ENCODE data around the gene CBX4.

Gene CBX4

GRCh38 chr17:79797492-79798298 is 41.5 kb downstream of the CBX4 start:
- Histone ChIP-seq H3K27me3 (ENCODE audit: insufficient read depth, low read length) (peaks cover 44% of the 10 kb centered on the region), H3K4me3 (ENCODE audit: low read length) (peak overlapping the region; percentile 45), H3K4me1 (ENCODE audit: insufficient read depth, low read length) (peaks cover 67% of the 10 kb centered on the region), H3K36me3 (ENCODE audit: insufficient read depth, low read length) (peaks cover 17% of the 10 kb centered on the region), H2AFZ (ENCODE audit: low read depth, low read length) (no peak overlapping the region), H3K9me3 (ENCODE audit: low read length) (no peaks in the 10 kb centered on the region)

DNA sequence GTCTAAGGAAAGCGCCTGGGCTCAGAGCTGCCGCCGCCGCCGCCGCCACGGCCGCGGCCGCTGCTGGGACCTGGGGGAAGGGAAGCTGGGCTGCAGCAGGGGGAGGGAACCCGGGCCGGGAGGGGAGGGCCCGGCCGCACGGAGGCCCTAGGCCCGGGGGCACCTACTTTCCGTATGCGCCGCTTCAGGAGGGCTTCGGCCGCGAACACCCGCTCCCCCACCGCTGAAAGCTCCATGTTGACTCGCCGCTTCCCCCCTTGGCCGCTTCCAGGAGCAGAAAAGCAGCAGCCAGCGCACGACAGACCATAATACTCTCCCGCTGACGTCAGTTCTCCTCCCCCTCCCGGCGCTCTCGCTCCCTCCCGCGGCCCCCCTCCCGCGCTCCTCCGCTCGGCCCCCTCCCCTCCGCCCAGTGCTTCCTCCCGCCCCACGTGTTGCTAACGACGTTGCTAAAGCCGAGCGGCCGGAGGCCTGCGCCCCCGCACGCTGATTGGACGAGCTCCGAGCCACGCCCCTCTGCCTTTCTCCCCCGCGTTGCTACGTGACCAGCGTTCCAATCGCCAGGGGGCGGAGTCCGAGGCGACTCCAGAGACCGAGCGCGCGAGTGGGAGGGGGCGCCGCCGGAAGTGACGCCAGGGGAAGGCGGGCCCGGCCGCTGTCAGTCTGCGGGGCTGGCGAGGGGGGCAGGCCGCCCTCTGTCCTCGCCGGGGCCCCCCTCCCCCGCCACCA is 42.3 kb downstream of the CBX4 start, which contains the start of gene CBX8:
TSS of gene CBX8 (minus strand) at position 315 of the 729 bp plus-strand sequence. CDS start at position 236, 79 bp downstream.
- Histone ChIP-seq H2AFZ (ENCODE audit: low read depth, low read length) (no peak within 1 kb of the TSS), H3K36me3 (ENCODE audit: insufficient read depth, low read length) (peaks cover 17% of the 10 kb centered on the region), H3K4me1 (ENCODE audit: insufficient read depth, low read length) (peaks cover 75% of the 10 kb centered on the region), H3K27me3 (ENCODE audit: insufficient read depth, low read length) (peaks cover 39% of the 10 kb centered on the region), H3K9me3 (ENCODE audit: low read length) (no peaks in the 10 kb centered on the region), H3K4me3 (ENCODE audit: low read length) (peak within 1 kb of the TSS; percentile 57)

- Histone ChIP-seq H3K9me3 (ENCODE audit: low read length) (no peaks in the 10 kb centered on the region), H3K4me3 (ENCODE audit: low read length) (peak overlapping the region; percentile 57), H3K27me3 (ENCODE audit: insufficient read depth, low read length) (peaks cover 39% of the 10 kb centered on the region), H3K36me3 (ENCODE audit: insufficient read depth, low read length) (peaks cover 17% of the 10 kb centered on the region), H2AFZ (ENCODE audit: low read depth, low read length) (no peak overlapping the region), H3K4me1 (ENCODE audit: insufficient read depth, low read length) (peaks cover 80% of the 10 kb centered on the region)
Measured at GRCh38 chr17:79796444-79796762, 42.8 kb downstream of the CBX4 start.

- Histone ChIP-seq H3K9me3 (ENCODE audit: low read length) (peaks cover 1% of the 10 kb centered on the region), H3K4me3 (ENCODE audit: low read length) (peak overlapping the region; percentile 57), H2AFZ (ENCODE audit: low read depth, low read length) (no peak overlapping the region), H3K4me1 (ENCODE audit: insufficient read depth, low read length) (peaks cover 79% of the 10 kb centered on the region), H3K36me3 (ENCODE audit: insufficient read depth, low read length) (peaks cover 17% of the 10 kb centered on the region), H3K27me3 (ENCODE audit: insufficient read depth, low read length) (peaks cover 39% of the 10 kb centered on the region)
Measured at GRCh38 chr17:79795795-79796443, 43.3 kb downstream of the CBX4 start.

GRCh38 chr17:79794659-79795511 is 44.4 kb downstream of the CBX4 start:
- peaks cover 5% of the 10 kb centered on the region for H3K9me3 ChIP-seq (ENCODE audit: low read length)
- H3K36me3 ChIP-seq (ENCODE audit: insufficient read depth, low read length), result peaks cover 17% of the 10 kb centered on the region
- H3K4me1 ChIP-seq (ENCODE audit: insufficient read depth, low read length), result peaks cover 71% of the 10 kb centered on the region
- no peak overlapping the region for H2AFZ ChIP-seq (ENCODE audit: low read depth, low read length)
- H3K27me3 ChIP-seq (ENCODE audit: insufficient read depth, low read length), result peaks cover 39% of the 10 kb centered on the region
- no peak overlapping the region for H3K4me3 ChIP-seq (ENCODE audit: low read length)

DNA sequence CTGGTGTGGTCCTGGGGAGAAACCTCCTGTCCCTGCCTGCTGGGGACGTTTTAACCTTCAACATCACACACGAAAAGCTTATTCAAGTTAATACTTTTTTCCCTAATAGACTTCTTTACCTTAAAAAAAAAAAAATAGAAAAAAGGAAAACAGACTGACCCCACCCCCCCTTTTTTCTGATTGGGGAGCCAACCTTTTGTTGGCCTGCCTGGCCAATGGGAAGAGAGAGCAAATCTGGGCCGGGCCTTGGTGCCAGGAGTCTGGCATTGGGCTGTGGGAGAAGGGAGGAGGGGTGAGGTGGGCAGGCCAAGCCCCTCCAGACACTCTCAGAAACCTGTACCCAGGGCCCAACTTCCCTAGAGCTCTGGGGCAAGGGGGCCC is 45.3 kb downstream of the CBX4 start:
- H3K36me3 ChIP-seq (ENCODE audit: insufficient read depth, low read length), result peaks cover 17% of the 10 kb centered on the region
- peaks cover 70% of the 10 kb centered on the region for H3K4me1 ChIP-seq (ENCODE audit: insufficient read depth, low read length)
- H3K4me3 ChIP-seq (ENCODE audit: low read length), result peak overlapping the region; percentile 40
- H2AFZ ChIP-seq (ENCODE audit: low read depth, low read length), result no peak overlapping the region
- peaks cover 30% of the 10 kb centered on the region for H3K27me3 ChIP-seq (ENCODE audit: insufficient read depth, low read length)
- peaks cover 5% of the 10 kb centered on the region for H3K9me3 ChIP-seq (ENCODE audit: low read length)

DNA sequence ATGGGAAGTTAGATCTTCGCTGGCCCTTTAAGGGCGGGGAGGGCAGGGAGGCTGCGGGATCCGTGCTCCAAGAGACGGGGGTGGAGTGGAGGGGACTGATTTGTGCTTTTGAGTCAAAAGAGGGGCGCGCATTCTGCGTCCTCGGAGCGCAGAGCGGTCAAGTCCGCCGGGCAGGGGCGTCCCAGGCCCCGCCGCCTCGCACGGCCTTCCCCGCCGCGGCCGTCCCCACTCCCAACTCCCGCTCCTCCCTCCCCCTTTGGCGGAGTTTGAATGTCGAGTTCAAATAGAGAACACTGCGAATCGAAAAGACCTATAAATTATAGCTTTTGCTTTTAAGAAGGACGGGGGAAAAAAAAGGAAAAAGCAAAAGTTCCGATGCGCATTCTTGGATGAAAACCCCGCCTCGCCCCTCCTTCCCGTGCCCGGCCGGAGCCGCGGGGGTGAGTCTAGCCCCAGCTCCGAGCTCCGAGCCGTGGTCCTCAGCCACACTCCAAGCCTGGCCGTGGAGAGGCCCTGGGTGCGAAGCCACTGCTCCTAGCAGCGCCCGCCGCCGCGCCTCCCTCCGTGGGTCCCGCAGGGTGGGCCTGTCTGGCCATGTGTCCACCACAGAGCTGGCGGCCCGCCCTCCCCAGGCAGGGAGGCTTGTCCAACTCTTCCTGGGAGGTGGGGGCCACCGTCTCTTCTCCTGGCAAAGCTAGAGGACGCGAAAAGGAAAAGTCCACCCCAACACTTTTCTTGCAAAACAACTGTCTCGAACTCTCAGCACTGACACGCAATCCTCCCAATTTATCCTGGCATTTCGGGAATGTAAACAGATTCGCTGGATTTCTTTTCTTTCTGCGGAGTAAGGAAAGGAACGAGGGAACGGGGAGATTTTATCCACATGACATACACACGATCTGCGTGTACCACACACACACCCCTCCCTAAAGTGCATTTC is 46.0 kb downstream of the CBX4 start:
- H3K4me1 ChIP-seq (ENCODE audit: insufficient read depth, low read length), result peaks cover 70% of the 10 kb centered on the region
- H2AFZ ChIP-seq (ENCODE audit: low read depth, low read length), result no peak overlapping the region
- H3K36me3 ChIP-seq (ENCODE audit: insufficient read depth, low read length), result peaks cover 17% of the 10 kb centered on the region
- peaks cover 24% of the 10 kb centered on the region for H3K27me3 ChIP-seq (ENCODE audit: insufficient read depth, low read length)
- peaks cover 5% of the 10 kb centered on the region for H3K9me3 ChIP-seq (ENCODE audit: low read length)
- H3K4me3 ChIP-seq (ENCODE audit: low read length), result peak overlapping the region; percentile 40

- Histone ChIP-seq H3K27me3 (ENCODE audit: insufficient read depth, low read length) (peaks cover 21% of the 10 kb centered on the region), H2AFZ (ENCODE audit: low read depth, low read length) (no peak overlapping the region), H3K4me3 (ENCODE audit: low read length) (no peak overlapping the region), H3K36me3 (ENCODE audit: insufficient read depth, low read length) (peaks cover 17% of the 10 kb centered on the region), H3K4me1 (ENCODE audit: insufficient read depth, low read length) (peaks cover 71% of the 10 kb centered on the region), H3K9me3 (ENCODE audit: low read length) (peaks cover 5% of the 10 kb centered on the region)
Measured at GRCh38 chr17:79792341-79792871, 46.8 kb downstream of the CBX4 start.

DNA sequence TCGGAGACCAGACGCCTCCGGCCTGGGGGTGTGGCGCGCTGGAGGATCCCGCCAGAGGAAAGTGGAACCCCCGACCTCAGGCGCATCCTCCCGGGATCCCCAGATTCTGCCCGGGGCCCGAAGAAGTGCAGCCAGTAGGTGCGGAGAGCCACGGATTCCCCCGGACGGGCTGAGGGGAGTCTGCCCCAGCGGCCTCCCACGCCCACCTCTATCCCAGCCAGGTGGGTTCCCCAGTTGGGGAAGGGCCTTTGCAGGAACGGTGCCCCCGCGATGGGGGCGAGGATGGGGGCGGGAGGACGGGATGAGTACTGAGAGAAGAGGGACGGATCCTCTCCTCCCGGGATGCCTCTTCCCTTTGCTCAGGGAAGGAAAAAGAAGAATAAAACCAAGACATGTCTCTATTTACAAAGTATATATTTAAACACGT is 47.5 kb downstream of the CBX4 start:
- Histone ChIP-seq H3K9me3 (ENCODE audit: low read length) (peaks cover 5% of the 10 kb centered on the region), H2AFZ (ENCODE audit: low read depth, low read length) (no peak overlapping the region), H3K4me3 (ENCODE audit: low read length) (no peak overlapping the region), H3K36me3 (ENCODE audit: insufficient read depth, low read length) (peaks cover 17% of the 10 kb centered on the region), H3K27me3 (ENCODE audit: insufficient read depth, low read length) (peaks cover 21% of the 10 kb centered on the region), H3K4me1 (ENCODE audit: insufficient read depth, low read length) (peaks cover 74% of the 10 kb centered on the region)

DNA sequence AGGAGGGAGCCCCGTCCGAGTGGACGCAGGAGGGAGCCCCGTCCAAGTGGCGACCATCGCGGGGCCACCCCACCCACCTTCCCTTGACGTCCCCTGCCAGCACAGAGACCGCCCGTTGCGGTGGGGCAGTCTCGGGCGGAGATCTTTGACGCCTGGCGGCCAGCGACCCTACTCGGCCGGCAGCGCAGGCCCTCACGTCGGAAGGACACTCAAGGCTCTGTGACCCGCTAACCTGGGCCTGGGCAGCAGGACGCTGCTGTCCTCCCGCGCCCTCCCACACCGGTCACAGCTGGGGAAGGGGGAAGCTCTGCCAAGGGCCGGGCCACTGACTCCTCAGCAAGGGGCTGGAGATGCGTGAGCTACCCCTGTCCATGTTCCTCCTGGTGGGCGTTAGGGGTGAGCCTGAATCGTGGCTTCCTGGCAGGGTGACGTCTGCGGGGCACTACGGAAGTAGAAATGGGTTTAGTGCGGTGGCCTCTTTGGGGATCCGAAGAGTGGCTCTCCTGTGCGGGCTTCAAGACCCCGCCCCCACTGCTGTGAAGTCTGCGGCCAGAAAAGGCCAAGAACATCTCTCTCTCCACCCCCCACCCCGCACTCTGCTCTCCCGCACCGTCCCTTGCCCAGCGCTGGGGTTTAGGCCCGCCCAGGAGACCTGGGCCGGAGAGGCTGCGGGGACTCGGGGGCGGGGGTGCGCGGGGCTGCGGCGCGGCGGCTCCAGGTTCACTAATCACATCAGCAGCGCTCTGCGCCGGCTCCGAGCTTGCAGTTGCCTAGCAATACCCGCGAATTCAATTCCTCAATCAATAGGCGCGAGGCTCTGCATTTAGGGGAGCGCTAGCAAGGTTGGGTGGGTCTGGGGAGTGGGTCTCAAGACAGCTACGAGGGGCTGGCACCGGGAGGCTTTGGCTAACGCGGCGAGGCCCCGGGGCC is 48.2 kb downstream of the CBX4 start:
- Histone ChIP-seq H2AFZ (ENCODE audit: low read depth, low read length) (no peak overlapping the region), H3K4me3 (ENCODE audit: low read length) (no peak overlapping the region), H3K9me3 (ENCODE audit: low read length) (peaks cover 5% of the 10 kb centered on the region), H3K4me1 (ENCODE audit: insufficient read depth, low read length) (peaks cover 72% of the 10 kb centered on the region), H3K36me3 (ENCODE audit: insufficient read depth, low read length) (peaks cover 17% of the 10 kb centered on the region), H3K27me3 (ENCODE audit: insufficient read depth, low read length) (peaks cover 21% of the 10 kb centered on the region)

Data from neuron (in vitro differentiated cells).